Tibial artery (tissue), 4 donors: ENCODE results near the gene CENPE.
"Not testable (repeated sequence)": the region's sequence is repeated elsewhere in the genome, so short reads cannot be mapped to it uniquely, and the experiment has no call there.

Source experiments
- DNase-seq, 2 donors: peaks; one replicate each; pipeline ENCODE4 v3.0.0-alpha.2; 2019
- H3K27ac ChIP-seq, 2 donors: fragments of 200-600 bp; sonication (generic) in 1 of 2; 1 replicate in 1 of 2; 2 replicates in 1 of 2; pipeline ENCODE4 v1.5.1; 2018 to 2019; ENCODE audit warnings: mild to moderate bottlenecking in 1 of 2
- H3K27me3 ChIP-seq, 2 donors: fragments of 200-600 bp; sonication (generic) in 1 of 2; one replicate each; pipeline versions ENCODE4 v1.5.1 to v1.6.0; 2016 to 2019
- H3K36me3 ChIP-seq, 3 donors: fragments of 200-600 bp; sonication (generic) in 2 of 3; one replicate each; pipeline ENCODE4 v1.5.1; 2016 to 2019; ENCODE audit warnings: mild to moderate bottlenecking in 2 of 3
- H3K4me1 ChIP-seq, 4 donors: fragments of 200-600 bp; sonication (generic) in 2 of 4; 1 replicate in 3 of 4; 2 replicates in 1 of 4; pipeline ENCODE4 v1.5.1; 2016 to 2019
- H3K4me3 ChIP-seq, 2 donors: fragments of 200-600 bp; sonication (generic) in 1 of 2; 1 replicate in 1 of 2; 2 replicates in 1 of 2; pipeline ENCODE4 v1.5.1; 2018 to 2019; ENCODE audit warnings: mild to moderate bottlenecking in 2 of 2
- H3K9me3 ChIP-seq, 3 donors: fragments of 200-600 bp; sonication (generic) in 1 of 3; one replicate each; pipeline ENCODE4 v1.5.1; 2016 to 2019
- intact Hi-C: fragments of 100-400 bp; cut with DNase I; formaldehyde crosslinking; loops from one replicate; pipeline ENCODE4 v1.15.0; 2023; ENCODE audit warnings: low total_unique reads
- TF ChIP-seq, protein P1 (sequence below), 2 experiments: fragments of 200-600 bp in 1 of 2; fragments of 450-650 bp in 1 of 2; IDR thresholded peaks; one replicate each; pipeline ENCODE4 v1.5.1; 2017 to 2019; ENCODE audit warnings: antibody characterized with exemption in 2 of 2, mild to moderate bottlenecking in 1 of 2, moderate library complexity in 1 of 2

CENPE gene

DNA sequence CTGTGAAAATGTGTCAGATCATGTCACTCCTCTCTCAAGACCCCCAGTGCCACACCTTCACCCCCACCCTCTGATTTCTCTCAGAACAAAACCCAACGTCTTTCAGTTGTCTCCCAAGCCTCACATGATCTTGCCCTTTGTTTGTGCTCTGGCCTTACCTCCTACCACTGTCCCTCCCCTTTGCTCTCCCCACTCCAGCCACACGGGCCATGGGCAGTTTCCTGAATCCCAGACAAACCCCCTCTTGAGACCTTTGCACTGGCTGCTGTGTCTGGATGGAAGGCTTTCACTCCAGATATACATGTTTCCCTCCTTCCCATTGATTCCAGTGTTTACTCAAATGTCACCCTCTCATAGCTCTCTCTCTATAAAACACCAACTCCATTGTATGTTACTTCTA lies 3.6 kb upstream of the CENPE start:
- no peak overlapping the region for H3K4me3 ChIP-seq
- no peaks in the 10 kb centered on the region for H3K36me3 ChIP-seq
- H3K9me3 ChIP-seq, result no peaks in the 10 kb centered on the region
- intact Hi-C loops, result no loop called here
- H3K27me3 ChIP-seq, result no peaks in the 10 kb centered on the region
- H3K4me1 ChIP-seq, result peaks cover 4 to 6% (median 5%) of the 10 kb centered on the region in 4 donors
- DNase-seq, result no peak
- TF ChIP-seq, protein P1, sequence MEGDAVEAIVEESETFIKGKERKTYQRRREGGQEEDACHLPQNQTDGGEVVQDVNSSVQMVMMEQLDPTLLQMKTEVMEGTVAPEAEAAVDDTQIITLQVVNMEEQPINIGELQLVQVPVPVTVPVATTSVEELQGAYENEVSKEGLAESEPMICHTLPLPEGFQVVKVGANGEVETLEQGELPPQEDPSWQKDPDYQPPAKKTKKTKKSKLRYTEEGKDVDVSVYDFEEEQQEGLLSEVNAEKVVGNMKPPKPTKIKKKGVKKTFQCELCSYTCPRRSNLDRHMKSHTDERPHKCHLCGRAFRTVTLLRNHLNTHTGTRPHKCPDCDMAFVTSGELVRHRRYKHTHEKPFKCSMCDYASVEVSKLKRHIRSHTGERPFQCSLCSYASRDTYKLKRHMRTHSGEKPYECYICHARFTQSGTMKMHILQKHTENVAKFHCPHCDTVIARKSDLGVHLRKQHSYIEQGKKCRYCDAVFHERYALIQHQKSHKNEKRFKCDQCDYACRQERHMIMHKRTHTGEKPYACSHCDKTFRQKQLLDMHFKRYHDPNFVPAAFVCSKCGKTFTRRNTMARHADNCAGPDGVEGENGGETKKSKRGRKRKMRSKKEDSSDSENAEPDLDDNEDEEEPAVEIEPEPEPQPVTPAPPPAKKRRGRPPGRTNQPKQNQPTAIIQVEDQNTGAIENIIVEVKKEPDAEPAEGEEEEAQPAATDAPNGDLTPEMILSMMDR (IDR thresholded peaks at IDR 0.05), result no peak
- H3K27ac ChIP-seq, result no peak overlapping the region

DNA sequence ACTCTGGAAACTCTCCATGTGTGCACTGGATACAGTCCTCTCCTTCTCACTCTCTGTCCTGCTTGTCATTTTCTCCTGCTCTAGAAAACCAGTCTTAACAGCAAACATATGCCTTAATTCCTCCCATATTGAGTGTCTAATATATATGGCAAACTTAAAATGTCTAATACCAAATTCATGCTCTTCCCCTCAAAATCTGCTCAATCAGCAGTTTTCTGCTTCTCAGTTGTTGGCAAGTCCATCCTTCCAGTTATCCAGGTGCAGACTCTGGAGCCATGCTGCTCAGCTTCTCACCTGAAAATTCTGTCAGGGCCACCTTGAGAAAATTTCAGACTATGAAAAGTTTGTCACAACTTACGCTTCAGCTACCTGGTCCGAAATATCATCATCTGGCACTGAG lies 3.1 kb upstream of the CENPE start:
- no peaks in the 10 kb centered on the region for H3K27me3 ChIP-seq
- no peaks in the 10 kb centered on the region for H3K9me3 ChIP-seq
- no peak for DNase-seq
- H3K27ac ChIP-seq, result no peak overlapping the region
- H3K4me3 ChIP-seq, result no peak overlapping the region
- intact Hi-C loops, result no loop called here
- peaks cover 4 to 6% (median 5%) of the 10 kb centered on the region in 4 donors for H3K4me1 ChIP-seq
- H3K36me3 ChIP-seq, result no peaks in the 10 kb centered on the region
- TF ChIP-seq, protein P1 (IDR thresholded peaks at IDR 0.05), result no peak

DNA sequence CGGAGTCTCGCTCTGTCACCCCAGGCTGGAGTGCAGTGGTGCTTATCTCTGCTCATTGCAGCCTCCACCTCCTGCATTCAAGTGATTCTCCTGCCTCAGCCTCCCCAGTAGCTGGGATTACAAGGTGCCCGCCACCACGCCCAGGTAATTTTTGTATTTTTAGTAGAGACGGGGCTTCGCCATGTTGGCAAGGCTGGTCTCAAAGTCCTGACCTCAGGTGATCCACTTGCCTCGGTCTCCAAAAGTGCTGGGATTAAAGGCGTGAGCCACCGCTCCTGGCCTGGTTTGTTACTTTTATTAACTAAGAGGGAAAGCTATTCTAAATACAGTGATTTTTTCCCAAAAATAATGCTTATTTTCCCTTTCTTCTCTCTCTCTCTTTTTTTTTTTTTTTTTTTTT lies 866 bp upstream of the CENPE start:
- intact Hi-C loops, result no loop called here
- TF ChIP-seq, protein P1 (IDR thresholded peaks at IDR 0.05), result no peak
- Histone ChIP-seq H3K9me3 (no peaks in the 10 kb centered on the region), H3K36me3 (no peaks in the 10 kb centered on the region), H3K27ac (peak overlapping the region in 1 of 2 donors; percentile 70), H3K4me3 (peak overlapping the region; percentile 67 to 78), H3K27me3 (no peaks in the 10 kb centered on the region), H3K4me1 (peaks cover 4 to 6% (median 5%) of the 10 kb centered on the region in 4 donors)
- no peak for DNase-seq

DNA sequence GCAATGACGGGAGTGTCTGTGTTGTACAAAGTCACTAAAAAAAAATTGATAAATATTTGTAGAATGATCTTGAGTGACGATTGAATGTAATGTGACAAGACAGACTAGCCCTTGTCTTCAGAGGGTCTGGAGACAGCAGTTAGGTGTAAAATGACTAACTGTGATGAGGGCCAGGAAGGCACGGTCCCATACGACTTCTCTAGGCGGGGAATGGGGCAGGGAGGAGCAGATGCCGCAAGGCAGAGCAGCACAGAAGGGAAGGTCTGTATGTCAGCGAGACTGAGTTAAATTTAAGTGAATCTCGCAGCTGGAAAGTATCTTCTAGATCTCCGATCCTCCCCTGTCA lies 405 bp downstream of the CENPE start:
- Histone ChIP-seq H3K9me3 (no peaks in the 10 kb centered on the region), H3K36me3 (no peaks in the 10 kb centered on the region), H3K4me3 (peak overlapping the region; percentile 67 to 78), H3K27ac (peak overlapping the region; percentile 66 to 70), H3K27me3 (no peaks in the 10 kb centered on the region), H3K4me1 (peaks cover 4 to 6% (median 5%) of the 10 kb centered on the region in 4 donors)
- TF ChIP-seq, protein P1 (IDR thresholded peaks at IDR 0.05), result no peak
- intact Hi-C loops, result no loop called here
- DNase-seq, result no peak

DNA sequence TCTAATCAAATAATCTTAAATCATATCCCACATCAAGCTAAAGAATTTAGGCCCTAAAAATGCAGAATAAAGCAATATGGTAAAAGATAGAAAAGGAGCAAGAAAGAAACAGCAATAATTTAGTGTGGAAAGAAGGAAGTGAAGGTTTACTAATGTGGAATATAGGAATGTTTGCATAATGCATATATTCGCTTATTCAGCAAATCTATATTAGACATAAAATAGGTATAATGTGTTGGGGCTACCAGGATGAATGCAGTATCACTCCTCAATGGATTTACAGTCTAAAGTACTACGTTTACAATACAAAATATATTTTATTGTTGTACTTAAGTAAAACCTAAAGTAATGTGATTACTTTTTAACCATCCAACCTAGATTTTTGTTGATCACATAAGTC lies 4.7 kb downstream of the CENPE start:
- intact Hi-C loops, result no loop called here
- Histone ChIP-seq H3K27me3 (no peaks in the 10 kb centered on the region), H3K36me3 (no peaks in the 10 kb centered on the region), H3K4me3 (no peak overlapping the region), H3K4me1 (peaks cover 4 to 6% (median 5%) of the 10 kb centered on the region in 4 donors), H3K9me3 (no peaks in the 10 kb centered on the region), H3K27ac (no peak overlapping the region)
- no peak for DNase-seq
- TF ChIP-seq, protein P1 (IDR thresholded peaks at IDR 0.05), result no peak

DNA sequence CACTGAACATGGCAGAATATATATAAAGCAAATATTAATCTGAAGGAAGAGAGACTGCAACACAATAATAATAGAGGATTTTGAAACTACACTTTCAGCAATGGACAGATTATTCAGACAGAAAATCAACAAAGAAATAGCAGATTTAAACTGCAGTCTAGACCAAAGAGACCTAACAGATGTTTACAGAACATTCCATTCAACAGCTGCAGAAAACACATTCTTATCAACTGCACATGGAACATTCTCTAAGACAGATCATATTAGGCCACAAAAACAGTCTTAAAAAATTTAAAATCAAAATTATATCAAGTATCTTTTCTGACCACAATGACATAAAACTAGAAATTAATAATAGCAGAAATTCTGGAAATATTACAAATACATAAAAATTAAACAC lies 27.1 kb downstream of the CENPE start:
- Histone ChIP-seq H3K4me1 (no peaks in the 10 kb centered on the region), H3K27me3 (no peaks in the 10 kb centered on the region), H3K4me3 (no peak overlapping the region), H3K36me3 (no peaks in the 10 kb centered on the region), H3K27ac (no peak overlapping the region), H3K9me3 (peaks cover 0 to 16% (median 13%) of the 10 kb centered on the region in 3 donors)
- intact Hi-C loops, result no loop called here
- no peak for DNase-seq
- TF ChIP-seq, protein P1 (IDR thresholded peaks at IDR 0.05), result no peak

DNA sequence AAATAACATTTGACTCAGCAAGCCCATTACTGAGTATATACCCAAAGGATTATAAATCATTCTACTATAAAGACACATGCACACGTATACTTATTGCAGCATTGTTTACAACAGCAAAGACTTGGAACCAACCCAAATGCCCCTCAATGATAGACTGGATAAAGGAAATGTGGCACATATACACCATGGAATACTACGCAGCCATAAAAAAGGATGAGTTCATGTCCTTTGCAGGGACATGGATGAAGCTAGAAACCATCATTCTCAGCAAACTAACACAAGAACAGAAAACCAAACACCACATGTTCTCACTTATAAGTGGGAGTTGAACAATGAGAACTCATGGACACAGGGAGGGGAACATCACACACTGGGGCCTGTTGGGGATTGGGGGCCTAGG lies 28.4 kb downstream of the CENPE start:
- H3K27ac ChIP-seq, H3K27me3 ChIP-seq, H3K4me1 ChIP-seq, DNase-seq, H3K36me3 ChIP-seq, intact Hi-C loops, H3K4me3 ChIP-seq: not testable (repeated sequence)
- H3K9me3 ChIP-seq, result peaks cover 0 to 16% (median 13%) of the 10 kb centered on the region in 3 donors
